Keratinocyte (primary cell): ENCODE measurements around the gene ABCC4. TPM values are rescaled to one million over a fixed set of nuclear protein-coding genes. Genes with fewer than 3 reads are reported as not detected.
A peak's percentile ranks its signal among the peaks of the same experiment; 100 is the strongest.

ENCODE experiments used
- DNase-seq: peaks from one replicate; pipeline ENCODE4 v3.0.0-alpha.2; 2011; ENCODE audit warnings: low read depth, missing footprints, low spot score
- FAIRE-seq: peaks from 2 replicates; lab custom pipeline; 2011; peaks lifted over from hg19 to GRCh38; lab: Jason Lieb, UNC
- H2AFZ ChIP-seq: 2 replicates; pipeline ENCODE4 v1.6.0; 2012; ENCODE audit warnings: low read length, control low read depth, inconsistent platforms; ENCODE audit not compliant: control insufficient read depth
- H3K27ac ChIP-seq: 2 replicates; pipeline ENCODE4 v1.5.1; 2011; ENCODE audit warnings: low read length; ENCODE audit not compliant: control insufficient read depth, insufficient read depth
- H3K27me3 ChIP-seq: 3 replicates; pipeline ENCODE4 v1.6.0; 2011; ENCODE audit warnings: low read length; ENCODE audit not compliant: control insufficient read depth, insufficient read depth; ENCODE audit errors: extremely low read depth
- H3K36me3 ChIP-seq, 2 experiments: 2 replicates in 1 of 2; 3 replicates in 1 of 2; pipeline ENCODE4 v1.5.1; 2011; ENCODE audit warnings: low read length in 2 of 2, mild to moderate bottlenecking in 1 of 2; ENCODE audit not compliant: control insufficient read depth in 2 of 2, insufficient read depth in 2 of 2; ENCODE audit errors: extremely low read depth in 1 of 2
- H3K4me1 ChIP-seq: 3 replicates; pipeline ENCODE4 v1.5.1; 2011; ENCODE audit warnings: low read length; ENCODE audit not compliant: control insufficient read depth, insufficient read depth; ENCODE audit errors: extremely low read depth
- H3K4me2 ChIP-seq: 3 replicates; pipeline ENCODE4 v1.6.0; 2011; ENCODE audit warnings: low read depth, low read length; ENCODE audit not compliant: control insufficient read depth, insufficient read depth; ENCODE audit errors: extremely low read depth
- H3K4me3 ChIP-seq, 3 experiments: fragments of 200-600 bp in 1 of 3; sonication (generic) in 1 of 3; 2 replicates in 2 of 3; 3 replicates in 1 of 3; pipeline ENCODE4 v1.5.1; 2011 to 2016; ENCODE audit warnings: low read length in 3 of 3, mild to moderate bottlenecking in 3 of 3, control low read depth in 2 of 3, inconsistent platforms in 1 of 3, low read depth in 1 of 3, mixed read lengths in 1 of 3, mixed run types in 1 of 3, moderate library complexity in 1 of 3; ENCODE audit not compliant: control insufficient read depth in 2 of 3, insufficient read depth in 2 of 3; ENCODE audit errors: extremely low read depth in 1 of 3
- H3K79me2 ChIP-seq: 2 replicates; pipeline ENCODE4 v1.6.0; 2012; ENCODE audit warnings: low read length; ENCODE audit not compliant: control insufficient read depth, insufficient read depth
- H3K9ac ChIP-seq: 3 replicates; pipeline ENCODE4 v1.6.0; 2011; ENCODE audit warnings: low read length; ENCODE audit not compliant: control insufficient read depth, insufficient read depth; ENCODE audit errors: extremely low read depth
- H3K9me1 ChIP-seq: 3 replicates; pipeline ENCODE4 v1.6.0; 2011; ENCODE audit warnings: low read length; ENCODE audit not compliant: control insufficient read depth, insufficient read depth; ENCODE audit errors: extremely low read depth
- H3K9me3 ChIP-seq: 2 replicates; pipeline ENCODE4 v1.5.1; 2012; ENCODE audit warnings: low read depth, low read length; ENCODE audit not compliant: control insufficient read depth
- H4K20me1 ChIP-seq: 3 replicates; pipeline ENCODE4 v1.6.0; 2011; ENCODE audit warnings: low read length; ENCODE audit not compliant: control insufficient read depth, insufficient read depth; ENCODE audit errors: extremely low read depth
- EZH2 ChIP-seq: IDR thresholded peaks from one replicate; pipeline ENCODE4 v1.6.1; 2012; ENCODE audit warnings: inconsistent platforms, mild to moderate bottlenecking, low read length, moderate library complexity
- dilution Hi-C: fragments of 300-500 bp; cut with MboI; formaldehyde crosslinking; loops from one replicate; pipeline ENCODE4 v1.7.0; 2020; ENCODE audit warnings: low sequenced_read_pairs; ENCODE audit not compliant: extremely low pct_ligation_motif_present
- polyA plus RNA-seq, 5 experiments: library from polyadenylated mRNA; depleted of rRNA in 3 of 5; stranded (reverse) in 3 of 5; stranded (forward) in 1 of 5; unstranded in 1 of 5; fragments of >200 nt; gene quantifications; 1 replicate in 1 of 5; 2 replicates in 3 of 5; 3 replicates in 1 of 5; pipeline versions ENCODE4 v1.2.1 to v1.2.3, GENCODE V29; 2011 to 2012; ENCODE audit warnings: missing spikeins in 2 of 5, low read depth in 1 of 5, low replicate concordance in 1 of 5
- TF ChIP-seq, protein P1 (sequence below), 3 experiments: IDR thresholded peaks in 1 of 3; conservative IDR thresholded peaks in 1 of 3; optimal IDR thresholded peaks in 1 of 3; 2 replicates in 2 of 3; 3 replicates in 1 of 3; pipeline versions ENCODE3 to v1.5.1; 2011; ENCODE audit warnings: low read length in 3 of 3, mild to moderate bottlenecking in 3 of 3, moderate library complexity in 2 of 3, control low read depth in 1 of 3, inconsistent platforms in 1 of 3; ENCODE audit not compliant: insufficient read depth in 2 of 3; ENCODE audit errors: extremely low read depth in 1 of 3

ABCC4 gene
- polyA plus RNA-seq, 1 donor (not counting 4 experiments of a cell fraction or from before 2014, with no cell fraction given) = 13.8 TPM

DNA sequence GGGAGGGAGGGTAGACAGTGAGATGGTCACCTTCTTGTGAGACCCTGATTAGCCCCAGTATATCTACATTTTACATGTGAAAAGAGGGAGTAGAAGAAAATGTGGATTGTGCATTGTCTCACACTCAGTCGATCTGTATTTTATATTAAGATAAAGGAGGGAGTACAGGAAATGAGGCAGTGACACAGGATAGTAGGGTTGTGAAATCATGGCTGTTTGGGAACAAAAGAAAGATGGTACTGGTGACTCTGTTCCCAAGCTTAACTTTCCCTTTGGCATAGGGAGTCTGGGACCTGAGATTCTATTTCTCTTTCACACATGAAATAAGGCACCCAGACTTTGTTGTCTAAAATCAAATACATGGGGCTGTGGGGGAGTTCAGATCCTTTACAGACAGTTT lies 194.7 kb downstream of the ABCC4 start:
- dilution Hi-C loops = no loop called here
- H3K9me3 ChIP-seq = no peaks in the 10 kb centered on the region
- H3K4me1 ChIP-seq = no peaks in the 10 kb centered on the region
- H3K9ac ChIP-seq = no peak overlapping the region
- peaks cover 0 to 2% of the 10 kb centered on the region in 2 experiments for H3K36me3 ChIP-seq
- no peak overlapping the region for H3K27ac ChIP-seq
- FAIRE-seq (no peak), DNase-seq (no peak)
- TF ChIP-seq EZH2 = no peak
- TF ChIP-seq, protein P1, sequence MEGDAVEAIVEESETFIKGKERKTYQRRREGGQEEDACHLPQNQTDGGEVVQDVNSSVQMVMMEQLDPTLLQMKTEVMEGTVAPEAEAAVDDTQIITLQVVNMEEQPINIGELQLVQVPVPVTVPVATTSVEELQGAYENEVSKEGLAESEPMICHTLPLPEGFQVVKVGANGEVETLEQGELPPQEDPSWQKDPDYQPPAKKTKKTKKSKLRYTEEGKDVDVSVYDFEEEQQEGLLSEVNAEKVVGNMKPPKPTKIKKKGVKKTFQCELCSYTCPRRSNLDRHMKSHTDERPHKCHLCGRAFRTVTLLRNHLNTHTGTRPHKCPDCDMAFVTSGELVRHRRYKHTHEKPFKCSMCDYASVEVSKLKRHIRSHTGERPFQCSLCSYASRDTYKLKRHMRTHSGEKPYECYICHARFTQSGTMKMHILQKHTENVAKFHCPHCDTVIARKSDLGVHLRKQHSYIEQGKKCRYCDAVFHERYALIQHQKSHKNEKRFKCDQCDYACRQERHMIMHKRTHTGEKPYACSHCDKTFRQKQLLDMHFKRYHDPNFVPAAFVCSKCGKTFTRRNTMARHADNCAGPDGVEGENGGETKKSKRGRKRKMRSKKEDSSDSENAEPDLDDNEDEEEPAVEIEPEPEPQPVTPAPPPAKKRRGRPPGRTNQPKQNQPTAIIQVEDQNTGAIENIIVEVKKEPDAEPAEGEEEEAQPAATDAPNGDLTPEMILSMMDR (optimal IDR thresholded peaks at IDR 0.05 in 1 of 3, IDR thresholded peaks at IDR 0.05 in 1 of 3, conservative IDR thresholded peaks at IDR 0.05 in 1 of 3; ENCODE audit: extremely low read depth in 1 of 3, insufficient read depth in 2 of 3, low read length in 3 of 3) = no peak
- H2AFZ ChIP-seq = no peak overlapping the region
- no peaks in the 10 kb centered on the region for H3K27me3 ChIP-seq
- H3K9me1 ChIP-seq = no peaks in the 10 kb centered on the region
- no peaks in the 10 kb centered on the region for H3K79me2 ChIP-seq
- no peak overlapping the region for H3K4me3 ChIP-seq
- no peak overlapping the region for H3K4me2 ChIP-seq
- no peaks in the 10 kb centered on the region for H4K20me1 ChIP-seq

DNA sequence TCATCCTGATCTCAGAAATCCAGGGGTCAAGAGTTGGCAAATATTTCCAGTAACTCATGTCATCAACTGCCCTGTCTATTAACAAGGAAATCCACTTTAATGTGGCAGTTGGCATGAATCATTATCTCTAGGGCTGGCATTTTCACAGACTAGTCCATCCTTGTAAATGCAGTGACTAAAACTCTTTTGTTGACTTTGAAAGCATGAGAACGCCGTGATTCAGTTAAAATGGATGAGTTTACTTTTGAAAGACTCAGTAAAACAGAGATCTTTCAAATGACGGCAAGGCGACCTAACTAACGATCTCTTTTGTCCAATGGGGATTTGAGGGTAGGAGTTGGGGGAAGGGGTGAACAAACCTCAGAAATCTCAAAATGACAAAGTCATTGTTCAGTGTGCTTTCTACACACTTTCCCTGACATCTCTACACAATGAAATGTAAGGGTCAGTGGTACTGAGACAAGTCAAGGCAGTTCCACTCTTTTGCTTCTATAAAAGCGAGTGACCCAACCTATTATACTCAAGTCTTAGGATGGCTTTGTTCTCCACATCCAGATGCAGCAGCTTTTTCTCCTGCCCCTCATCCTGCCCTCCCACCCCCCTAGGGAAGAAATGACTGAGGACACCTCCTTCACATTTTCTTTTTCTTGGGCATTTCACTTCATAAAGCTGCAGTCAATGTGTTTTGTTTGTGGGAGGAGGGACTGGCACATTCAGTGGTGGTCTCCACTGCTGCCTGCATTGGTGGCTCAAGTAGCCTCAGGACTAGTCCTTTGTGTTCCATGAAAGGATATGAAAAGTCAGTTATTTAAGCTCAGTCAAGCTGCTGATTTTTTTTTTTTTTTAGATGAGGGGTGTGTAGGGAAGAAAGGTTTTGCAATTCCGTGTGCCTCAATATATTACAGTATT lies 200.5 kb downstream of the ABCC4 start:
- Histone ChIP-seq H3K9me3 (no peaks in the 10 kb centered on the region), H3K4me2 (no peak overlapping the region), H3K4me1 (no peaks in the 10 kb centered on the region), H3K79me2 (no peaks in the 10 kb centered on the region), H3K4me3 (no peak overlapping the region), H4K20me1 (no peaks in the 10 kb centered on the region), H3K9me1 (no peaks in the 10 kb centered on the region), H3K27ac (no peak overlapping the region), H3K36me3 (peaks cover 0 to 2% of the 10 kb centered on the region in 2 experiments), H2AFZ (no peak overlapping the region), H3K27me3 (no peaks in the 10 kb centered on the region), H3K9ac (no peak overlapping the region)
- dilution Hi-C loops = no loop called here
- DNase-seq (no peak), FAIRE-seq (peak; percentile 20)
- TF ChIP-seq, protein P1 (optimal IDR thresholded peaks at IDR 0.05 in 1 of 3, IDR thresholded peaks at IDR 0.05 in 1 of 3, conservative IDR thresholded peaks at IDR 0.05 in 1 of 3; ENCODE audit: extremely low read depth in 1 of 3, insufficient read depth in 2 of 3, low read length in 3 of 3) = no peak
- TF ChIP-seq EZH2 = no peak
